IPS-NIHi7 (cell line): ENCODE results near the gene GPX3.

Experiments used
- DNase-seq: peaks from one replicate; pipeline ENCODE4 v3.0.0; 2012; ENCODE audit warnings: mixed read lengths; ENCODE audit errors: extremely low spot score

GPX3 gene

DNA sequence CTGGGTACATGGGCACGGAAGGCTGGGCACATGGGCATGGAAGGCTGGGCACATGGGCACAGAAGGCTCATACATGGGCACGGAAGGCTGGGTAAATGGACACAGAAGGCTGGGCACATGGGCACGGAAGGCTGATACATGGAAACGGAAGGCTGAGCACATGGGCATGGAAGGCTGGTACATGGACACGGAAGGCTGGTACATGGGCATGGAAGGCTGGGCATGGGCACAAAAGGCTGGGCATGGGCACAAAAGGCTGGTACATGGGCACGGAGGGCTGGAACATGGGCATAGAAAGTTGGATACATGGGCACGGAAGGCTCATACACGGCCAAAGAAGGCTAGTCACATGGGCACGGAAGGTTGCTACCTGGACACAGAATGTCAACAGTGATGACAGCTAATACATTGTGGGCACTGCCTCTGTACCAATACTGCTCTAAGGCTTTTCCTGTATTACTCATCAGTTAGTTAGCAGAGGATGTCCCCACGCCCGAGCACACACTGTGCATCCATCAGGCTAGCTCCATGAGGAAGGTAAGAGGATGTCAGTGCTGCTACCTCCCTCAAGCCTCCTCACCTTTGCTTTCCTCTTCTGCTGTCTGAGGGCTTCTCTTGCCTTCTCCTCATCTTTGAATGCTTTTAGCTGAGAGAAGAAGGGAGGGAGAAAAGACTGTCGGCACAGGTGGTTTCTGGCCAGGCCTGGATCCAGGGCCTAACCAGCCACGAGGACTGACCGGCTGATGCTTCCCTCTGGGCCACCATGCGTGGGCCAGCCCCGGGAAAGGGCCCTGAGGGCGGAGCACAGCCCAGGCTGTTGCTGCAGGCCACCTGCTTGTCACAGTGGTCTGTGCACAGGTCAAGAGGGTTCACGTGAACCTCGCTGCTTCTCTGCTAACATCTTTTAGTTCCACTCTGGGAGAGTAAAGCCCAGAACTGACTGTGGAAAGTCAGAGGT, 14.3 kb downstream of the GPX3 start:
- no peak for DNase-seq

GRCh38 chr5:151036556-151036955, 16.2 kb downstream of the GPX3 start:
- DNase-seq = no peak

DNA sequence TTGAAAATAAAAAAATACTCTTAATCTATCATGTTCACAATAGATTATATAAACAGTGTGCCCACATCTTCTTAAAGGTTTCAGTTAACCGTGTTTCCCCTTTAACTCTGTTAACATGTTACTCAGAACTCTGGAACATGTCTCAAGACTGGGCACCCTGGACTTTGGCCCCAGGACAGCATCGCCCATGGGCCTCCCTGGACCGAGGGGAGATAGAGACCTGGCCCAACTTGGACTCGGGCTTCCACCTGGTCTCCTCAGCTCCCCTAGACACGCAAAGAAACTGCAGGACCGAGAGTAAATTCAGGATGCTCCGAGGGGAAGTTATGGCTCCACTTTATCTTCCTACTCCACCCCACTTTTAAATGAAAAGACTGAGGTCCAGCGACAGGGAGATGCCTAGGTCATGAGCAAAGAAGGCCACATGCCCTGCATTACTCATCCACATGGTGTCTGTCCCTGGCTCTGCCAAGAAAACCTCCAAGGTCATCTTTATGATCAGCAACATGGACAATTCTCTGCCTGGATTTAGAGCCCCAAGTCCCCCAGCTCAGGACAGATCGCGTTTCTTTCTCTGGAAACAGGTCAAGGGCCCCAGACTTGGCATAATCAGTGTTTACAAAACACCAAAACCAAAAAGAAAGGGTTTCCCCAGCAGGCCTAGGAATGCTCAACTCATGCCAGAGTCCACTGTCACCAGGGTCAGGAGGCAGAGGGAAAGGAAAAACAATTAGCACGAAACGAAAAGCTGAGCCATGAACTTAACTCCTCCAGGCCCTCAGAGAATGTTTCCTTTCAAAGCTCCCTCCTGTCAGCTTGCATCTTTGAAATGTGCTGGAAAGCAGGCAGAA, 17.4 kb downstream of the GPX3 start:
- DNase-seq = no peak

- no peak for DNase-seq
Observed at GRCh38 chr5:151038412-151038745, 18.0 kb downstream of the GPX3 start.

- DNase-seq = no peak
Observed at GRCh38 chr5:151038801-151039238, 18.4 kb downstream of the GPX3 start.

GRCh38 chr5:151039665-151040064, 19.3 kb downstream of the GPX3 start:
- no peak for DNase-seq

DNA sequence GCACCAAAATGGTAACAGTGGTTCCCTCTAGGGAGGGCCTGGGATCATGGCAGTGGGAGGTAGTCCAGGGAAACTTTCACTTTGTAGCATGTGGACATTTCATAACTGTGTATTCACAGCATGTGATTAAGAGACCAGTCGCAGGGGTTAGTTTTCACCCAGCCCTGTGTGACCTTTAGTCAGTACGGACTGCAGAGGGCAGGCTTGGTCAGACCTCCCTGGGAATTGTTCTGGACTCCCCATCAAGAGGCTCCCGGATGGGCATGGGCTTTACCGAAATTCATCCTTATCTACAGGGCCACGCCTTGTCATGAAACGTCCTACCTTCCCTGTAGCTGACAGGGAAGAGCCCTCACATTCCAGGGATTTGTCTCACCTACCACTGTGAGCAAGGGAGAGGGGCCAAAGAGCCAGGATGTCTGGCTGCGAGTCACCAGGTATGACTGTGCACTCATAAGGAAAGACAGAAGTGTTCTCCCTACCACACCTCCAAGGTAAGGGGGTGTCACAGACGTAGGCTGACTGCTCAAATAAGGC, 19.9 kb downstream of the GPX3 start:
- DNase-seq = no peak

GRCh38 chr5:151041577-151042268, 21.3 kb downstream of the GPX3 start:
- no peak for DNase-seq

- no peak for DNase-seq
Observed at GRCh38 chr5:151042453-151043093, 22.2 kb downstream of the GPX3 start.

DNA sequence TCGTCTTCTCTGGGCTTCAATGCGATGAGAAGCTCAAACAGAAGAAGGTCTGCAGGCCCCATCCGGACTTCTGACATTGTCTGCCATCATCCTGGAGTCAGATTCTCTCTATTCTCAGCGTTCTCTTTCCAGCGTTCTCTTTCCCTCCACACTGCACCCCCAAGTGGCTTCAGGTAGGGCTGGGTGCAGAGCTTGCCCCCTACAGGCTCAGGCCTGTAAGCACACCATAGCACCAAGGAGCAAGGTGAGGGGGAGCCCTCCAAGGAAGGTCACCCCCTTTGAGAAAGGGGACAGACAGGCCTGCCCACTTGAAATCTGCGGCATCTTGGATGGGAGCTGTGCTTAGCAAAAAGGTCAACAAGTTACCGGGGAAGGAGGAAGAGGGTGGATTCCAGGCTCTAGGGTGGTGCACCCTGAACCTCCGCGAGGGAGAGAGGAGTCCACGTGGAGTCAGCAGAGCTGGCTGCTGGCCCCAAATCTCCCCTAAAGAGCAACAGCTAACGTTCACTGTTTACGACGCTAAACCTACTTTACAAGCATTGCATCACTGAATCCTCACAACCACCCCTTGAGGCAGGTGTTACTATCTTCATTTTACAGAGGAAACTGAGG, 27.5 kb downstream of the GPX3 start:
- peak; percentile 76 for DNase-seq

GRCh38 chr5:151048526-151048925, 28.1 kb downstream of the GPX3 start:
- DNase-seq = peak; percentile 48

DNA sequence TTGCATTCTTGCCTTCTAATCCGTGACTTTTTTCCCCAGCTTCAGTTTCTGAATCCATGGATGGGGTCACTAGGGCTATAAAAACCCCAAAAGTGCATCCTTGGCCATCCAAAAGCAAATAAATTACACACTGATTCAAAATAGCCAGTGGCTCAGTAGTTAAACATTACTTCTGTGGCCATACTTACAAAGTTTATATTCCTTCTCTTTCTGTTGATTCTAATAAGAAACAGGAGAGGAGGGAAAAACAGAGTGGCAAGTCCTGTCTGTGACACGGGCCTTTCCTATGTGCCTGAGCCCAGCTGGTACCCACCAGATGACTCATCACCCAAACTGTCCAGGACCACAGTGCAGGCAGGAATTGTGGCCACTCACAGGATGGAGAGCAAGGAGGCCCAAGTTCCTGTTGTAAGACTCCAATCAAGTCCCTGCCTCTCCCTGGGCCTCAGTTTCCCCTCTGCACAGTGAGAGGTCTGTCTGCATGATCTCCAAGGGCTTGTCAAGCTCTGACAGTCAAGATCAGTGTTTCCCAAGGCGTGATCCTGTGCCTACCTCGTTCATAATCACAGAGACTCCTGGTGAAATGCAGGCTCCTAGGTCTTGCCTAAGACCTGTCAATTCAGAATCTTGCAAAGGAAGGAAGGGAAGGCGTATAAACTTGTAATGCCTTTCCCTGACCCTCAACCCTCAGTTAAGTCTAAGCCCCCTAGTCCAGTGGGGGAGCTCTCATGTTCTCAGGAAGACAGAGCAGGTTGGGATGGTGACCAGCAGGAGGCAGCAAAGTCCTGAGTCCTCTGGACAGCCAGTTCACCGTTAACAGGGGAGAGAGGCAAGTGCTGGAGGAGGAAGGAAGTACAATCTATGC, 30.9 kb downstream of the GPX3 start:
- DNase-seq = peak; percentile 92

- DNase-seq = no peak
Observed at GRCh38 chr5:151051931-151052608, 31.7 kb downstream of the GPX3 start.

DNA sequence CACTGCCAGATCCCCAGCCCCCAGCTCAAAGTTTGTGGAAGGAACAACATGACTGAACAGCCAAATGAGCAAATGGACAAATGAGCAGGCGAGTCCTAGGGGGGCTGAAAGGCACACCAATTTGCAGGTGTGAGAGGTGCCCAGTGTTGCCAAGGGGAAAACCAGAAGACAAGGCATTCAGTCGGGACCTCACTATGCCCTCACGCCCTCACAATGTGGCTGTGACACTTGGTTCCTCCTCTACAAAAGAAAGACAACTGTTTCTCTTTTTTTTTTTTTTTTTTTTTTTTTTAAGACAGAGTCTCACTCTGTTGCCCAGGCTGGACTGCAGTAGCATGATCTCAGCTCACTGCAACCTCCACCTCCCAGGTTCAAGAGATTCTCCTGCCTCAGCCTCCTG, 32.4 kb downstream of the GPX3 start:
- DNase-seq = no peak

GRCh38 chr5:151053796-151054462, 33.5 kb downstream of the GPX3 start:
- DNase-seq = no peak

GRCh38 chr5:151054709-151055108, 34.3 kb downstream of the GPX3 start:
- DNase-seq = no peak

DNA sequence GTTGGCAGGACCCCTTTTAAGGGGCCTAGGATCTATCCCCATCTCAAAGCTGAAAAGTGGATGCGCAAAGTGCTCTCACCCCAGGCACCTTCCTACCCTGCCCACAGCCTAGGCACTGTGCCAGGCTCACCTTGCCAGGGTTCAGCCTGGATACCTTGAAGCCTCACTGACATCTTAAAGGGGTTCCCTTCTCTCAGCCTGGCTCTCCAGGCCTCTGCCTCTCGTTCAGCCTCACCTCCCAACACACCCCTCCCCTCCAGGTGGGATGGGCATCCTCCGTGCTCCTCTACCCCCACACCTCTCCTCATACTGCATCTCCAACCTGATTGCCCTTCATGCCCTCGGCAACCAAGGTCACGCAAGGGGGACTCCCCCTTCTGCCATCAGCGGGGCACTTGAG, 34.9 kb downstream of the GPX3 start:
- no peak for DNase-seq

GRCh38 chr5:151056379-151057325, 36.3 kb downstream of the GPX3 start:
- no peak for DNase-seq
